ENCODE data around the gene TRPM5. TPM values are rescaled to one million over a fixed set of nuclear protein-coding genes. Genes with fewer than 3 reads are reported as not detected.

The TRPM5 gene
- total RNA-seq, 1 experiment from 2014 or later: not detected

DNA sequence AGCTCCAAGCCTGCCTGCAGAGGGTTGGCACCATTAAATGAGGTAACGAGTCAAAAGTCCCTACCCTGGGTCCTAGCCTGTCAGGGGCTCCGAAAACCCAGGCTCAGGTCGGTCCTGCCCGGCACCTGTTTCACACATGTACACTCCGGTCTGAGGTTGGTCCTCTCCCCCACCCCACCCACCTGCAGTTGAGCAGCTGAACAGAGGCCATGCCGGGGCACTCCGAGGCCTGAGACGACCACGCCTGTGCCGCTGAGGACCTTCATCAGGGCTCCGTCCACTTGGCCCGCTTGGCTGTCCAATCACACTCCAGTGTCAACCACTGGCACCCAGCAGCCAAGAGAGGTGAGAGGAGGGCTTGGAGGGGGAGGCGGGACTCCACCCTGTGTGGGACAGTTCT is 42.2 kb downstream of the TRPM5 start:
- DNase-seq (ENCODE audit: low spot score): no peak
- H3K27ac ChIP-seq (ENCODE audit: low read depth, low read length, poor library complexity, severe bottlenecking): no peak overlapping the region
- ChIA-PET POLR2A (ENCODE audit: low non-redundant PET) (no interaction called here), CTCF (no interaction called here)
- intact Hi-C loops (cut with micrococcal nuclease; ENCODE audit: unreplicated experiment): no loop called here
- BruUV-seq (replicated peaks): no TSS peak
- peaks cover 8% of the 10 kb centered on the region for H3K4me1 ChIP-seq (ENCODE audit: insufficient read depth, low read length, poor library complexity, severe bottlenecking)
- no peaks in the 10 kb centered on the region for H3K9me3 ChIP-seq (ENCODE audit: low read depth, low read length, poor library complexity, severe bottlenecking)
- H3K27me3 ChIP-seq (replicated peaks; ENCODE audit: insufficient read depth, low read depth, low read length, poor library complexity): no peaks in the 10 kb centered on the region
- H3K4me3 ChIP-seq (ENCODE audit: low read depth, low read length, poor library complexity, severe bottlenecking): peak overlapping the region; percentile 82
- no peak for TF ChIP-seq EZH2 (IDR thresholded peaks at IDR 0.05; ENCODE audit: borderline replicate concordance, low read depth, low read length, poor library complexity, severe bottlenecking)
- H3K36me3 ChIP-seq (ENCODE audit: insufficient read depth, low read length, poor library complexity, severe bottlenecking): no peaks in the 10 kb centered on the region

DNA sequence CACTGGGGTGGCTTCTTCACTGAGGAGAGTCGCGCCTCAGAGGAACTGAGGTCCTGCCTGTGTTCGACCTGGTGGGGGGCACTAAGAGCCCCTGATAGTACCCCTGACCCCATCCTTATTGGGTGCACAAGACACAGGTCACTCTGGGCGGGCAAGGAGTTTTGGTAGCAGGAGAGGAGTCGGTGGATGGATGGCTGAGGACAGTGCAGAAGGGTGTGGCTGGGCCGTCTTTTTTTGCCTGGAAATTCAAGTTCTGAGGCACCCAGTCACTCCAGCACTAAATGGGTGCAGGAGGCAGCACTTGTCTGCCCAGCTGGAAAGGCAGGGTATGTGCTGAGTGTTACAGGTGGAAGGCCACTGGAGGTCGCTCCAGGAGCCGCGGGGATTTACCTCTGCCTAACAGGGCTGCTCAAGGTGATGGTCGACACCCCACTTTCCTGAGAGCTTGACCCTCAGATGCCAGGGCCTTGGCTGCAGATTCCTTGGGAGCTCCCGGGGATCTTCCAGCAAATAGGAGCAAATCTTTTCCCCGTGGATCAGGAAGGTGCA is 42.8 kb downstream of the TRPM5 start:
- no peak for TF ChIP-seq CTCF (conservative IDR thresholded peaks at IDR 0.05; ENCODE audit: low read depth, low read length)
- no peak for TF ChIP-seq EZH2 (IDR thresholded peaks at IDR 0.05; ENCODE audit: borderline replicate concordance, low read depth, low read length, poor library complexity, severe bottlenecking)
- peak overlapping the region; percentile 70 for H3K27ac ChIP-seq (ENCODE audit: low read depth, low read length, poor library complexity, severe bottlenecking)
- H3K4me3 ChIP-seq (ENCODE audit: low read depth, low read length, poor library complexity, severe bottlenecking): peak overlapping the region; percentile 82
- ChIA-PET POLR2A (ENCODE audit: low non-redundant PET) (no interaction called here), CTCF (no interaction called here)
- peaks cover 8% of the 10 kb centered on the region for H3K4me1 ChIP-seq (ENCODE audit: insufficient read depth, low read length, poor library complexity, severe bottlenecking)
- intact Hi-C loops (cut with micrococcal nuclease; ENCODE audit: unreplicated experiment): no loop called here
- no peaks in the 10 kb centered on the region for H3K9me3 ChIP-seq (ENCODE audit: low read depth, low read length, poor library complexity, severe bottlenecking)
- H3K36me3 ChIP-seq (ENCODE audit: insufficient read depth, low read length, poor library complexity, severe bottlenecking): peaks cover 3% of the 10 kb centered on the region
- no peak for DNase-seq (ENCODE audit: low spot score)
- BruUV-seq (replicated peaks): no TSS peak
- no peaks in the 10 kb centered on the region for H3K27me3 ChIP-seq (replicated peaks; ENCODE audit: insufficient read depth, low read depth, low read length, poor library complexity)

DNA sequence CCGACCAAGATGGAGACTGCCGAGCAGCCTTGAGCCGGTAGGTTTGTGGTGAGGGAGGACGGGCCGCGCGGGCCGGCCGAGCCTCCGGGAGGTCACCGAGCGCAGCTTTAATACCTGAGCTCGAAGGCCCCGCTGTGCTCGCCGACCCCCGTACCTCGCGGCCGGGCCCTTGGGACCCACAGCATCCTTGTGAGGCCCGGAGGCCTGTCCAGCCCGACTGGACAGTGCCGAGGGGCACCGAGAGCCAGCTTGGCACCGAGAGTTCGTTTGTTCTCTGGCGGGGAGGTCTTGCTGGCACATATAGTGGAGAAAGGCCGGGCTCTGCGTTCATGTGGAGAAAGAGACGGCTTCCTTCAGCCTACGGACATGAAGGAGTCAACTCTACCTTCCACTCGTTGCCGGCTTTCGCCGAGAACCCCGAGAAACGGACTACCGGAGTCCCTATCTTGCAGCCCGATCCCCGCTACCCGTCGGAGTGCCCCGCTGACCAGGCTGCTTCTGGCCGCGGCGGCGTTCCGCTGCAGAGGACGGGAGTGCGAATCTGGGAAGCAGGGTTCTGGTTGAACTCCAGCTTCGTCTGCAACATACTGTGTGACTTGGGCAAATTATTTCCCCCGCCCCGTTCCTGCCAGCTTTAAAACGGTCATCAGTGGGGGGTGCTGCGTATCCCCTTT is 43.4 kb downstream of the TRPM5 start:
- no peak for DNase-seq (ENCODE audit: low spot score)
- no peaks in the 10 kb centered on the region for H3K27me3 ChIP-seq (replicated peaks; ENCODE audit: insufficient read depth, low read depth, low read length, poor library complexity)
- no peaks in the 10 kb centered on the region for H3K9me3 ChIP-seq (ENCODE audit: low read depth, low read length, poor library complexity, severe bottlenecking)
- TSS peak; percentile 63 for BruUV-seq (replicated peaks)
- intact Hi-C loops (cut with micrococcal nuclease; ENCODE audit: unreplicated experiment): loop anchor here (1.0 kb wide), 1 partner anchor 23 kb away; no protein-coding TSS in a partner anchor
- ChIA-PET POLR2A (ENCODE audit: low non-redundant PET) (interaction anchor here (0.6 kb wide), 1 partner anchor 309 kb away, joined by 3 read pairs; no protein-coding TSS in a partner anchor), CTCF (interaction anchor here (0.7 to 1.0 kb wide), 3 partner anchors 20 to 96 kb away, joined by 5 to 7 read pairs (median 6); no protein-coding TSS in a partner anchor)
- peaks cover 8% of the 10 kb centered on the region for H3K4me1 ChIP-seq (ENCODE audit: insufficient read depth, low read length, poor library complexity, severe bottlenecking)
- H3K27ac ChIP-seq (ENCODE audit: low read depth, low read length, poor library complexity, severe bottlenecking): peak overlapping the region; percentile 70
- TF ChIP-seq EZH2 (IDR thresholded peaks at IDR 0.05; ENCODE audit: borderline replicate concordance, low read depth, low read length, poor library complexity, severe bottlenecking): no peak
- no peak for TF ChIP-seq CTCF (conservative IDR thresholded peaks at IDR 0.05; ENCODE audit: low read depth, low read length)
- peaks cover 3% of the 10 kb centered on the region for H3K36me3 ChIP-seq (ENCODE audit: insufficient read depth, low read length, poor library complexity, severe bottlenecking)
- peak overlapping the region; percentile 82 for H3K4me3 ChIP-seq (ENCODE audit: low read depth, low read length, poor library complexity, severe bottlenecking)
